ENCODE measurements around the gene CDIP1. TPM values are rescaled to one million over a fixed set of nuclear protein-coding genes. Genes with fewer than 3 reads are reported as not detected.

CDIP1 gene
- total RNA-seq, 2 donors from 2014 or later, result 45.4 to 53.1 TPM

DNA sequence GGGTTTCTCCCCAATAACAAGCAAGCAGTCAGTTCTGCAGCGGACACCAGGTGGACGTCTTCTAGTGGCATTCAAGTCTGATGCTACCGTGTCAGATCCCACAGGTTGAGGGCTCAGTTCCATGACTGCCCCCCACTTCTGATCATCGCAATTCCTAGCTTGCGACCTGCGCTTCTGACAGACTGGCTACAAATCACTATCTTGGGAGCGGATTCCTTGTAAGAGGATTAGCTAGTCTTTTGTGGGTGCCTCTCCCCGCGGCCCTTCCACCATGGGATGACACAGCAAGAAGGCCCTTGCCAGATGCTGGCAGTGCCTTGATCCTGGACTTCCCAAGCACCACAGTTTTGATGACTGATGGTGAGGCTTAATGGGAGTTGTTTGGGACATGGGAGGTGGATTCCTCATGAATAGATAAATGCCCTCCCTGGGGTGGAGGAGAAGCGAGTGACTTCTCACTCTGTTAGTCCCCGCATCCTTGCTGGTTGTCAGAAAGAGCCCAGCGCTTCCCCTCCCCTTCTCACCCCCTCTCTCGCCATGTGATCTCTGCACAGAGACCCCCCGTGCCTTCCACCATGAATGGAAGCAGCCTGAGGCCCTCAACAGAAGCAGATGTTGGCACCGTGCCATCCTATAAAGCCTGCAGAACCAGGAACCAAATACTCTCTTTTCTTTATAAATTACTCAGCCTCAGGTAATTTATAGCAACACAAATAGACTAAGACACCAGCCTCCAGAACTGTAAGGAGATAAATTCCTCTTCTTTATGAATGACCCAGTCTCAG lies 19.1 kb downstream of the CDIP1 start:
- no peak overlapping the region for H3K4me3 Mint-ChIP-seq
- ATAC-seq (replicated peaks in 1 of 2), result no peak
- peaks cover 0 to 2% of the 10 kb centered on the region in 2 donors for H3K36me3 Mint-ChIP-seq (ENCODE audit: insufficient read depth in 2 of 2)
- H3K9me3 Mint-ChIP-seq, result no peaks in the 10 kb centered on the region
- H3K27me3 Mint-ChIP-seq (ENCODE audit: low read depth), result no peaks in the 10 kb centered on the region
- H3K4me1 Mint-ChIP-seq (ENCODE audit: low read depth), result peaks cover 22% of the 10 kb centered on the region
- H3K27ac Mint-ChIP-seq, result no peak overlapping the region
- DNase-seq, result no peak

DNA sequence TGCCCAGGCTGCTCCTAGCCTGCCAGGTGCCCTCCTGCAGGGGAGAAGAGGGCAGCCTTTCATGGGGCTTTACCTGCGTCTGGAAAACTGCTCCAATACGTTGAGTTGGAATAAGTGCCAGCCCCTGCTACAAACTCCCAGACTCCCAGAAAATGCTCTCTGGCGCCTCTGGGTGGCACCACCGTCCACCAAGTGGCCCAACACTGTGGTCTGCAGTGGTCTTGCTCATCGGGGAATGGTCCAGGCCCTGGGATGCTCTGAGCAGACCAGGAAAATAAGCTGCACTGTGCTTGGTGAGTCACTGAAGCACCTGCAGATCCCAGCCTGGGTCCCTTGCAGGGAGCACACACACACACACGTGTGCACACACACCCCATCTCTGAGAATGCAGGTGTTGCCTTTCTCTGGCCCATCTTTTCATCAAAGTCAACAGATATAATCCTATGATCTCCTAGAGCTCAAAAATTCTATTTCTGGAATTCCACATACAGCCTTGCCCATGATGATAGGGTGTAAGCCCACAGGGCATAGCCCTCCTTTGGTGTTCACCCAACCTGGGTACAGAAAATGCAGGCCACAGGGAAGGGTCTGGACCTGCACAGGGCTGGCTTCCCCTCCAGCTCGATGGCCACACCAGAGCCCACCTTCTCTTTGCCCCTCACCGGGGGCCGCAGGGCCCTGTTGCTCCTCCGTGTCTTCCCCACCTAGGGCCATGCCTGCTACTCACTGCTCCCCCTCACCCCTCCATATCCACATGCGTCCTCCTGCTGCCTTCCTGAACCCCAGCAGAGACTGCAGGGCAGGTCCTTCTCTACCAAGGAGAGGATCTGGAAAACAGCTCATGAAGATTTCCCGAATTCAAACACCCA lies 20.5 kb downstream of the CDIP1 start:
- Mint-ChIP-seq H3K9me3 (no peaks in the 10 kb centered on the region), H3K27ac (no peak overlapping the region), H3K4me1 (ENCODE audit: low read depth) (peaks cover 27% of the 10 kb centered on the region), H3K4me3 (no peak overlapping the region), H3K27me3 (ENCODE audit: low read depth) (no peaks in the 10 kb centered on the region), H3K36me3 (ENCODE audit: insufficient read depth in 2 of 2) (peaks cover 0 to 2% of the 10 kb centered on the region in 2 donors)
- no peak for DNase-seq
- ATAC-seq (replicated peaks in 1 of 2), result peak in 1 of 2 donors; percentile 31

DNA sequence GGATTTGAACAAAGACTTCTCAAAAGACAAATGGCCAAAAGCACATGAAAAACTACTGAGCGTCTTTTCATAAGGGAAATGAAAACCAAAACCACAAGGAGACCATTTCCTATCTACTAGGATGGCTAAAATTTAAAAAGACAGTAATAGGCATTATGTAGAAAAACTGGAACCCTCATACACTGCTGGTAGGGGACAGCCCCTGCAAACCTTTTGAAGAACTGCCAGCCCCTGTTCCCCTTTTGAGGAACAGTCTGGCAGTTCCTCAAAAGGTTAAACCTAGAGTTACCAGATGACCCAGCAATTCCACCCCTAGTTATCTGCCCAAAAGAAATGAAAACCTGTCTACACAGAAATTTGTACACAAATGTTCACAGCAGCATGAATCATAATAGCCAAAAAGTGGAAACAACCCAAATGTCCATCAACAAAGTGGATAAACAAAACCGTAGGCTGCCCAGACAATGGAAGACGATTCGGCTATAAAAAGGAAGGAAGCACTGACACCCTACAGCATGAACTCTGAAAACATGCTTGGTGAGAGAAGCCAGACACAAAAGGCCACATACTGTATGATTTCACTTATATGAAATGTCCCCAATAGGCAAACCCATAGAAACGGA lies 22.9 kb downstream of the CDIP1 start:
- DNase-seq (no peak), ATAC-seq (replicated peaks in 1 of 2) (peak; percentile 22 to 41)
- peak overlapping the region; percentile 98 for H3K27ac Mint-ChIP-seq
- H3K4me3 Mint-ChIP-seq, result peak overlapping the region; percentile 48 to 92
- peaks cover 0 to 4% of the 10 kb centered on the region in 2 donors for H3K36me3 Mint-ChIP-seq (ENCODE audit: insufficient read depth in 2 of 2)
- no peaks in the 10 kb centered on the region for H3K9me3 Mint-ChIP-seq
- no peaks in the 10 kb centered on the region for H3K27me3 Mint-ChIP-seq (ENCODE audit: low read depth)
- peaks cover 27% of the 10 kb centered on the region for H3K4me1 Mint-ChIP-seq (ENCODE audit: low read depth)

DNA sequence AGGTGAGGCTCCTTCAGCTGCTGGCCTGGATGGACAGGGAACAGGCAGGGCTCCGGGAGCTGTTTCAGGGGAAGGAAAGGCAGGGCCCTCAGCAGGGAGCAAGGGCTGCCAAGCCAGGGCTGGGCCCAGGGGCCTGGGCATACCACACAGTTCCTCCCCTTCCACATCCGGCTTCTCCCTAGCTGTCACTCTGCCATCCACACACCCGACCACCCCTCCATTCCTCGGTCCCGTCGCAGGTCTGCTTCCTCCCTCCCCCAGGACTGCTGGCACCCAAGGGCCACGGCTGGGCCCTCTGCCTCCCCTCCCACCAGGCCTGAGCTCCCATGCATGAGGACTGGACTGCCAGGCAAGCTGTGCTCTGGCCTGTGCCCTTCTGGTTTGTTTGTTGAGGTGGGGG lies 24.0 kb downstream of the CDIP1 start:
- Mint-ChIP-seq H3K4me1 (ENCODE audit: low read depth) (peaks cover 27% of the 10 kb centered on the region), H3K4me3 (peak overlapping the region; percentile 10 to 92)
- peak in 1 of 2 donors; percentile 34 for ATAC-seq (replicated peaks in 1 of 2)

DNA sequence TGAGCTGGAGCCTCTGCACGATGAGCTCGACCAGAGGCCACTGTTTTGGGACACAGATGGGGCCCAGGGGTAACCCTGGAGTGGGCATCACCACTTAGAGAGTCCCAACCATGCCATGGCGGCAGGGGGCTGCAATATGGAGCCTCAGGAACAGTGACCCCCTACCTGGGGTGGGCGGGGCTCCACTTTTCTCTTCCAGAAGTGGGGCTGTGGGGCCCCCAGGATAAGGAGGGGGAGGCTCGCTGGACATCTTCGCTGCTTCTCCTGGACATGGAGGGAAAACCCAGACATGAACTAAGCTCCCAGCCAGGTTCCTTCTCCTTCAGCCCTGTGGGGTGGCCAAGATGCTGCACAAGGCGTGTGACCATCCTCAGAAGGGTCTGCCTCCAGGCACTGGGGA lies 24.7 kb downstream of the CDIP1 start:
- ATAC-seq (replicated peaks in 1 of 2) (no peak), DNase-seq (no peak)
- H3K27me3 Mint-ChIP-seq (ENCODE audit: low read depth), result no peaks in the 10 kb centered on the region
- peaks cover 0 to 6% of the 10 kb centered on the region in 2 donors for H3K36me3 Mint-ChIP-seq (ENCODE audit: insufficient read depth in 2 of 2)
- no peaks in the 10 kb centered on the region for H3K9me3 Mint-ChIP-seq
- no peak overlapping the region for H3K4me3 Mint-ChIP-seq
- peaks cover 27% of the 10 kb centered on the region for H3K4me1 Mint-ChIP-seq (ENCODE audit: low read depth)
- peak overlapping the region; percentile 98 for H3K27ac Mint-ChIP-seq

More for the DNA sequence above, 24.0 kb downstream of the CDIP1 start:
- Mint-ChIP-seq H3K27ac (peak overlapping the region; percentile 98), H3K27me3 (ENCODE audit: low read depth) (no peaks in the 10 kb centered on the region), H3K9me3 (no peaks in the 10 kb centered on the region), H3K36me3 (ENCODE audit: insufficient read depth in 2 of 2) (peaks cover 0 to 6% of the 10 kb centered on the region in 2 donors)
- DNase-seq, result no peak

DNA sequence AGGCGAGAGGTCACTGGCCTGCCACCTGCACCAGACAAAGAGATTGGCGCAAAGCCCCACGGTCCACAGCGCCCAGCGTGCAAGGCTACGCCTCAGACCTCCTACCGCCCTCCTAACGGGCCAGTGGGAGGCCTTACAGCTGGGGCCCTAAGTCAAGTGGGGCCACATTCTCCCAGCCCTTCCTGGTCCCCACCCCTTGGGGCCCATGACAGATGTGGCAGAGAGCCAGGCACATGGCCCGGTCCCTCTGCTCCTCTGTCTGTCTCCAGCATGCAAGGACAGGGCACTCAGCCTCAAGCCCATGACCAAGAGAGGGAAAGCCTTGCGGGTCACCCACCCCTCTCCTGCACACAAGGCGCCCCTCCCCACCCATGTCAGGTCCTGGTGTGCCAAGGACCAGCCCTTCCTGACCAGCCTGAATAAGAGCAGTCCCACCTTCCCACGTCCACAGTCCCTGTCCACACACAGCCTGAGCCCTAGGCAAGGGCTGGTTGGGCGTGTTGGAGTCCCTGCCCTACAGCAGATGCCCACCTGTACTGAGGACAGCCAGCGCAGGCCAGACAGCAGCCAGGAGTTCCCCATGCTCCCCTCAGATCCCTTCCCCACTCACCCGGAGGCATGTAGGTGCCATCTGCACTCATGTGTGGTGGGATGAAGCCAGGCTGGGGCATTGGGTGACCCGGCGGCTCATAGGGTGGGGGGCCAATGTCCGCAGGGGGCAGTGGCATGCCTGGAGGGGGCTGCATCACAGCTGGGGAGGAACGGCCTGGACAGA lies 25.3 kb downstream of the CDIP1 start:
- no peak for ATAC-seq (replicated peaks in 1 of 2)
- Mint-ChIP-seq H3K27me3 (ENCODE audit: low read depth) (no peaks in the 10 kb centered on the region), H3K36me3 (ENCODE audit: insufficient read depth in 2 of 2) (peaks cover 0 to 6% of the 10 kb centered on the region in 2 donors)

DNA sequence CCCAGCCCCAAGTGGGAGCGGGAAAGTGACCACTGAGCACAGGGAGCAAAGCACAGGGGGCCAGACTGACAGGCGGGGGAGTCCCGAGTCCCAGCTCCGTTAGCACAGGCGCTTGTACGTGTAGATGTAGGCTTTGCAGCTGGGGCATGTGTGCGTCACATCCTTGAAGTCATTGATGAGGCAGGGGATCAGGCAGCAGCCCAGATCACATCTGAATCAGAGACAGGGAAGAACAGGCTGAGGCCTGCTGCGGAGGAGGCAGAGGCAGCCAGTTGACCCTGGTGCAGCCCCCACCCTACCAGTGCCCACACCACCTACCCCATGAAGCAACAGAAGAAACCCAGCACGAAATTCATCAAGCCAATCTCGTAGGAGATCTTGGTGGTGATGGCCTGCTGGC lies 26.1 kb downstream of the CDIP1 start:
- no peak for ATAC-seq (replicated peaks in 1 of 2)
- no peaks in the 10 kb centered on the region for H3K27me3 Mint-ChIP-seq (ENCODE audit: low read depth)
- H3K4me1 Mint-ChIP-seq (ENCODE audit: low read depth), result peaks cover 27% of the 10 kb centered on the region
- no peak for DNase-seq
- no peaks in the 10 kb centered on the region for H3K9me3 Mint-ChIP-seq
- no peak overlapping the region for H3K4me3 Mint-ChIP-seq
- H3K36me3 Mint-ChIP-seq (ENCODE audit: insufficient read depth in 2 of 2), result peaks cover 0 to 12% of the 10 kb centered on the region in 2 donors
- H3K27ac Mint-ChIP-seq, result peak overlapping the region; percentile 4

More for the DNA sequence above, 25.3 kb downstream of the CDIP1 start:
- no peaks in the 10 kb centered on the region for H3K9me3 Mint-ChIP-seq
- H3K4me1 Mint-ChIP-seq (ENCODE audit: low read depth), result peaks cover 27% of the 10 kb centered on the region
- H3K27ac Mint-ChIP-seq, result no peak overlapping the region
- no peak overlapping the region for H3K4me3 Mint-ChIP-seq
- no peak for DNase-seq

DNA sequence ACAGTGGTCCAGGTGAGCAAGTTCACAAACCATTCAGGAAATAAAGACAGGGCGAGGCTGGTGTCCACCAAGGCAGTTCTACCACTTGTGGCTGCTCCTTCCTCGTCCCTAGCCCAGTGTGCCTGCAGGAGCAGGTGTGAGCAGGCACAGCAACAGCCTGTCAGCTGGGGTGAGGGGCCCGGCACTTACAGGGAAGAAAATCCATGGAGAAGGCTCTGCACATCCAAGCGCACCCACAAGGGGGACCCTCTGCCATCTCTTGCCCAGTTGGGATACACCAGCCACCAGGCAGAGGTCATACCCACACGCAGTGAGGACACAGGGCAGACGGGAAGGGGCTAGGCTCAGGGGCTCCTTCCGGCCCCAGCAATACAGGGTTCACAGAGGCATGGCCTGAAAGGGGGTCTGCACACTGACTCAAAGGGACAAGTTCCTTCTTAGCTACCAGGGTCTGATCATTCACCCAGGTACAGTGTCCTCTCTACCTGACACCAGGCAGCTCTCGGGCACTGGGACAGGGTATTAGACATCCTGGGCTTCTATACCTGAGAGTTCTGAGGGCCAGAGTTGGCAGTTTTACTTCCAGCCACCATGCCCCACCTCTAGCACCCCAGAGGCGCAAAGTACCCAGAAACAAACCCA lies 27.0 kb downstream of the CDIP1 start:
- DNase-seq (peak in 1 of 2 donors; percentile 25), ATAC-seq (replicated peaks in 1 of 2) (no peak)
- H3K4me1 Mint-ChIP-seq (ENCODE audit: low read depth), result peaks cover 27% of the 10 kb centered on the region
- no peak overlapping the region for H3K4me3 Mint-ChIP-seq
- peaks cover 0 to 15% of the 10 kb centered on the region in 2 donors for H3K36me3 Mint-ChIP-seq (ENCODE audit: insufficient read depth in 2 of 2)
- H3K27ac Mint-ChIP-seq, result no peak overlapping the region
- no peaks in the 10 kb centered on the region for H3K27me3 Mint-ChIP-seq (ENCODE audit: low read depth)
- no peaks in the 10 kb centered on the region for H3K9me3 Mint-ChIP-seq

DNA sequence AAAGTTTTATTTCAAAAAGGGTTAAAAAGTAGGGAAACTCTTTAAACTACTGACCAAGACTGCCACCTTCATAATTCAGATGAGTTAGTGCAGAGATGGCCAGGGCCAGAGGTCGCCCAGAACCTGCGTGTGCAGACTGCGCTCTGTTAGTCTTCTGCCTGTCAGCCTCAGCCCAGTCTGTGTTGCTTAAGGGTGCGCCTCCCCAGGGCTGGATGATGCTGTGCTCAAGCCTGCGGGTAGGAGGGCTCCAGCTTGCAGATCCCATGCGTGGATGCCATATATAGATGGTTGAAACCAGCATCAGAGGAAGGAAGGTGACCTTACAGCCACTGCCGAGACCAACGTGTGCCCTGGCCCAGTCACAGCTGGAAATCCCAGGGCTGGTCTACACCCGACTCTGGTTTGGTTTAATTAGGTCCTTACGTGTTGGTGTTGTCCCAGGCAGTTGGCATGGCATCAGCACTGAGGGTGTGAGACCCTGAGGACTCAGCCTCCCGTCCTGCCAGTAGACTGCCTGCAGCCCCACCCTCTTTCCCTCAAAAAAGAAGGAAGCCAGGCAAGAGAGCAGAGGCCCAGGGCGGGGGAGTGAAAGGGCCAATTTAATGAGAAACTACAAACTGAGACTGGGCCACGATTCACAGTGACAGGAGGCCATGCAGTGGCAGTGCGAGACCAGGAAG lies 27.7 kb downstream of the CDIP1 start:
- no peak for ATAC-seq (replicated peaks in 1 of 2)
- Mint-ChIP-seq H3K27me3 (ENCODE audit: low read depth) (no peaks in the 10 kb centered on the region), H3K4me3 (no peak overlapping the region), H3K27ac (peak overlapping the region; percentile 79), H3K4me1 (ENCODE audit: low read depth) (peaks cover 31% of the 10 kb centered on the region), H3K36me3 (ENCODE audit: insufficient read depth in 2 of 2) (peaks cover 3 to 20% of the 10 kb centered on the region in 2 donors), H3K9me3 (no peaks in the 10 kb centered on the region)
- DNase-seq, result no peak

DNA sequence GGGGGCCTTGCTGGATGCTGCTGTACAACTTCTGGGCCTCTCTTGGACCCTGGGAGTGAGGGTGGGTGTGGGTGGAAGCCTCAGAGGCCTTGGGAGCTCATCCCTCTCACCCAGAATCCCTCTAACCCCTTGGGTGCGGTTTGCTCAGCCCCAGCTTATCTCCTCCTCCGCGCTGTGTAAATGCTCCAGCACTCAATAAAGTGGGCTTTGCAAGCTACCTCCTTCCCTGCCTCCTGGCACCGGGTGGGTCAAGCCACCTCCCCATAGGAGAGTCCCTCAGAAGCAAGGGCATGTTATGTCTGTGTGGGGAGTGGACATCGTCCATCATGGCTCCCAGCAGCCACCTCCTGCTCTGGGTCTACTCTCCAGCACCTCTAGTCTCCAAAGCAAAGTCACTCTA lies 28.4 kb downstream of the CDIP1 start:
- Mint-ChIP-seq H3K4me1 (ENCODE audit: low read depth) (peaks cover 31% of the 10 kb centered on the region), H3K27ac (peak overlapping the region; percentile 5)
- no peak for DNase-seq

DNA sequence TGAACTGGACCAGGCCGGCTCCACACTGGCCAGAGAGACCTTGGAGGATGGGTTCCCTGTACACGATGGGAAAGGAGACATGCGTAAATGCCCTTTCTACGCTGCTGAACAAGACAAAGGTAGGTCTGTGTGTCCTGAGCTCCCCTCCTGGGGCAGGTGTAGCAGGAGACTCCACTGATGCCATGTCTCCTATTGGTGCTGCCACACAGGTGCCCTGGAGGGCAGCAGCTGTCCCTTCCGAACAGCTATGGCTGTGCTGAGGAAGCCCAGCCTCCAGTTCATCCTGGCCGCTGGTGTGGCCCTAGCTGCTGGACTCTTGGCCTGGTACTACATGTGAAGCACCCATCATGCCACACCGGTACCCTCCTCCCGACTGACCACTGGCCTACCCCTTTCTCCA lies 29.2 kb downstream of the CDIP1 start:
- H3K27ac Mint-ChIP-seq, result peak overlapping the region; percentile 50
- DNase-seq (no peak), ATAC-seq (replicated peaks in 1 of 2) (no peak)
- peaks cover 3 to 18% of the 10 kb centered on the region in 2 donors for H3K36me3 Mint-ChIP-seq (ENCODE audit: insufficient read depth in 2 of 2)
- no peaks in the 10 kb centered on the region for H3K27me3 Mint-ChIP-seq (ENCODE audit: low read depth)
- peaks cover 31% of the 10 kb centered on the region for H3K4me1 Mint-ChIP-seq (ENCODE audit: low read depth)
- H3K4me3 Mint-ChIP-seq, result no peak overlapping the region
- no peaks in the 10 kb centered on the region for H3K9me3 Mint-ChIP-seq

More for the DNA sequence above, 28.4 kb downstream of the CDIP1 start:
- H3K27me3 Mint-ChIP-seq (ENCODE audit: low read depth), result no peaks in the 10 kb centered on the region
- no peak overlapping the region for H3K4me3 Mint-ChIP-seq
- H3K36me3 Mint-ChIP-seq (ENCODE audit: insufficient read depth in 2 of 2), result peaks cover 3 to 18% of the 10 kb centered on the region in 2 donors
- H3K9me3 Mint-ChIP-seq, result no peaks in the 10 kb centered on the region
- no peak for ATAC-seq (replicated peaks in 1 of 2)

Data from activated T-cell treated with anti-CD3 and anti-CD28 coated beads, Interleukin-2, amount 50 U/mL, for 72 hours (primary cell).